A549 (cell line): ENCODE measurements around the gene MICOS13. TPM values are rescaled to one million over a fixed set of nuclear protein-coding genes. Genes with fewer than 3 reads are reported as not detected.

Source experiments
- ATAC-seq, 2 experiments: fragments of 200-7000 bp in 1 of 2; fragments of >200 bp in 1 of 2; cut with Nextera tagmentation in 1 of 2; cut with Tn5 transposase in 1 of 2; 3 replicates each; pipeline versions ENCODE4 v1.8.0 to v1.9.1; 2018 to 2020; ENCODE audit warnings: mild to moderate bottlenecking in 1 of 2, moderate library complexity in 1 of 2
- CTCF ChIA-PET: fragments of 300-600 bp; sonication (Branson Sonifier 250); formaldehyde crosslinking; extraction: SDS; loops from one replicate; lab custom pipeline; 2021; ENCODE audit warnings: antibody characterized with exemption, inconsistent platforms; lab: Yijun Ruan, JAX
- POLR2A ChIA-PET: fragments of 350-600 bp; formaldehyde crosslinking; extraction: SDS; loops from one replicate; lab custom pipeline; 2021; ENCODE audit warnings: antibody characterized with exemption, inconsistent platforms; lab: Yijun Ruan, JAX
- DNase-seq, 2 experiments: peaks; one replicate each; pipeline versions ENCODE4 v3.0.0 to v3.0.0-alpha.2; 2011 to 2016; ENCODE audit warnings: low read depth in 1 of 2, low spot score in 1 of 2
- FAIRE-seq: peaks from 2 replicates; lab custom pipeline; 2011; peaks lifted over from hg19 to GRCh38; lab: Jason Lieb, UNC
- H3K27ac ChIP-seq, 2 experiments: fragments of >200 bp; sonication (Bioruptor Twin); formaldehyde crosslinking; 3 replicates each; pipeline ENCODE4 v1.5.1; 2016 to 2017
- H3K4me1 ChIP-seq: fragments of >200 bp; sonication (Bioruptor Twin); formaldehyde crosslinking; 3 replicates; pipeline ENCODE4 v1.6.1; 2016
- H3K4me2 ChIP-seq: fragments of >200 bp; sonication (Bioruptor Twin); formaldehyde crosslinking; 3 replicates; pipeline ENCODE4 v1.6.1; 2016
- H3K4me3 ChIP-seq: fragments of >200 bp; sonication (Bioruptor Twin); formaldehyde crosslinking; 3 replicates; pipeline ENCODE4 v1.5.1; 2016
- H3K9me3 ChIP-seq: fragments of >200 bp; sonication (Bioruptor Twin); formaldehyde crosslinking; 3 replicates; pipeline ENCODE4 v1.6.1; 2016
- BCL3 ChIP-seq: fragments of >200 bp; sonication (Bioruptor Twin); formaldehyde crosslinking; IDR thresholded peaks from 3 replicates; pipeline ENCODE4 v1.6.1; 2016
- BHLHE40 ChIP-seq: IDR thresholded peaks from 2 replicates; pipeline ENCODE4 v1.6.1; 2012; ENCODE audit warnings: low read depth, low read length, inconsistent platforms
- CEBPB ChIP-seq, 2 experiments: fragments of >200 bp in 1 of 2; sonication (Bioruptor Twin) in 1 of 2; formaldehyde crosslinking in 1 of 2; IDR thresholded peaks; 2 replicates each; pipeline ENCODE4 v1.6.1; 2012 to 2016
- CHD2 ChIP-seq: fragments of 150-350 bp; IDR thresholded peaks from 2 replicates; pipeline ENCODE4 v1.6.1; 2014; ENCODE audit warnings: low read length; ENCODE audit not compliant: partially characterized antibody
- E2F6 ChIP-seq: IDR thresholded peaks from 2 replicates; pipeline ENCODE4 v1.6.1; 2012; ENCODE audit warnings: low read depth, borderline replicate concordance
- EHF ChIP-seq: fragments of 250-450 bp; sonication (Bioruptor Pico); IDR thresholded peaks from 2 replicates; pipeline ENCODE4 v1.5.0; 2020; ENCODE audit warnings: mild to moderate bottlenecking
- HMGXB4 ChIP-seq: fragments of 250-450 bp; sonication (Bioruptor Pico); IDR thresholded peaks from 2 replicates; pipeline ENCODE4 v1.5.0; 2021; ENCODE audit warnings: mild to moderate bottlenecking, moderate library complexity, borderline replicate concordance
- HOXB5 ChIP-seq: fragments of 250-450 bp; sonication (Bioruptor Pico); IDR thresholded peaks from 2 replicates; pipeline ENCODE4 v1.5.0; 2020; ENCODE audit warnings: mild to moderate bottlenecking, moderate library complexity
- JUN ChIP-seq, 2 experiments: fragments of >200 bp; sonication (Bioruptor Twin); formaldehyde crosslinking; IDR thresholded peaks; 2 replicates in 1 of 2; 3 replicates in 1 of 2; pipeline ENCODE4 v1.6.1; 2016 to 2017
- KDM5A ChIP-seq: fragments of 200-600 bp; sonication (generic); IDR thresholded peaks from 2 replicates; pipeline ENCODE4 v1.6.1; 2016; ENCODE audit warnings: antibody characterized with exemption, mild to moderate bottlenecking
- MAZ ChIP-seq: fragments of 150-350 bp; IDR thresholded peaks from 2 replicates; pipeline ENCODE4 v1.6.1; 2014; ENCODE audit warnings: antibody characterized with exemption, low read depth, low read length, borderline replicate concordance
- NPAS2 ChIP-seq: fragments of 250-450 bp; sonication (Bioruptor Pico); IDR thresholded peaks from 2 replicates; pipeline ENCODE4 v1.8.0; 2022; ENCODE audit warnings: mild to moderate bottlenecking, moderate library complexity, borderline replicate concordance
- PBX3 ChIP-seq: IDR thresholded peaks from 2 replicates; pipeline ENCODE4 v1.6.1; 2012
- POLR2AphosphoS2 ChIP-seq: conservative IDR thresholded peaks from 2 replicates; pipeline ENCODE4 v1.6.1; 2012; ENCODE audit warnings: low read length, improper control_type of control experiment, inconsistent platforms
- REST ChIP-seq: fragments of 200-600 bp; sonication (generic); IDR thresholded peaks from 2 replicates; pipeline ENCODE4 v1.6.1; 2016; ENCODE audit warnings: antibody characterized with exemption, mild to moderate bottlenecking, moderate library complexity
- RNF2 ChIP-seq: fragments of 200-600 bp; sonication (generic); IDR thresholded peaks from 2 replicates; pipeline ENCODE4 v1.6.1; 2016; ENCODE audit warnings: low read depth, mild to moderate bottlenecking, antibody characterized with exemption, moderate library complexity, borderline replicate concordance
- SMC3 ChIP-seq: fragments of >200 bp; sonication (Bioruptor Twin); formaldehyde crosslinking; IDR thresholded peaks from 3 replicates; pipeline ENCODE4 v1.6.1; 2018; ENCODE audit warnings: inconsistent platforms
- TFCP2L1 ChIP-seq: fragments of 250-450 bp; sonication (Bioruptor Pico); IDR thresholded peaks from 2 replicates; pipeline ENCODE4 v1.5.0; 2021; ENCODE audit warnings: mild to moderate bottlenecking
- USF2 ChIP-seq: fragments of 450-650 bp; IDR thresholded peaks from 2 replicates; pipeline ENCODE4 v1.6.1; 2014; ENCODE audit warnings: antibody characterized with exemption
- WGBS: methylation state at CpG from one replicate; pipeline ENCODE4 v1.1.6; 2017; ENCODE audit errors: missing lambda C conversion rate; 5-methylcytosine and 5-hydroxymethylcytosine counted together
- polyA plus RNA-seq, 4 experiments: library from polyadenylated mRNA; depleted of rRNA in 3 of 4; stranded (reverse); fragments of >200 nt; fragmentation: RNase III in 1 of 4; extraction: RNeasy Plus Mini Kit Qiagen cat#74134 plus additional on column Dnase treatment in 1 of 4; gene quantifications; 2 replicates in 3 of 4; 3 replicates in 1 of 4; pipeline ENCODE4 v1.2.3, GENCODE V29; 2011 to 2017

MICOS13 gene
- polyA plus RNA-seq, 2 of the 4 experiments (the other 2 are of a cell fraction) = 20.5 to 48.8 TPM

GRCh38 chr19:5644037-5644436, 36.3 kb downstream of the MICOS13 start:
- DNase-seq = no peak
- CTCF ChIA-PET = no interaction called here
- POLR2A ChIA-PET = no interaction called here
- H3K4me2 ChIP-seq = no peak overlapping the region
- FAIRE-seq = no peak
- TF ChIP-seq JUN (IDR thresholded peaks at IDR 0.05) (no peak), KDM5A (no peak), NPAS2 (CRISPR knock-in tag) (no peak), PBX3 (no peak), BHLHE40 (no peak), TFCP2L1 (no peak), RNF2 (no peak), REST (no peak), USF2 (no peak), HOXB5 (CRISPR knock-in tag) (no peak), CHD2 (no peak), CEBPB (IDR thresholded peaks at IDR 0.05) (no peak), E2F6 (no peak), POLR2AphosphoS2 (no peak), EHF (no peak), MAZ (no peak), HMGXB4 (no peak), SMC3 (no peak), BCL3 (no peak)
- TF ChIP-seq, all 56 proteins: peak for 0
- Histone ChIP-seq H3K4me3 (no peak overlapping the region), H3K4me1 (0 out of 3 replicates have a peak, but pooled peaks cover 9% of the 10 kb centered on the region), H3K27ac (no peak overlapping the region), H3K9me3 (no peaks in the 10 kb centered on the region)
- WGBS = 97% methylated on average over 2 of the region's 2 CpGs
- no peak for ATAC-seq
